H1 (cell line): Measurements from ENCODE around the gene LEMD1. TPM values are rescaled to one million over a fixed set of nuclear protein-coding genes. Genes with fewer than 3 reads are reported as not detected.

Experiments used
- CTCF ChIA-PET: fragments of 300-600 bp; sonication (Branson Sonifier 250); formaldehyde crosslinking; loops from one replicate; lab custom pipeline; 2021; ENCODE audit not compliant: partially characterized antibody; lab: Charles Lee
- POLR2A ChIA-PET: fragments of 300-600 bp; sonication (Branson Sonifier 250); formaldehyde crosslinking; loops from one replicate; lab custom pipeline; 2021; ENCODE audit warnings: inconsistent platforms; ENCODE audit not compliant: partially characterized antibody; lab: Charles Lee
- DNase-seq, 2 experiments: peaks; one replicate each; pipeline versions ENCODE4 v3.0.0 to v3.0.0-alpha.2; 2010 to 2022; ENCODE audit warnings: low spot score in 2 of 2, low read depth in 1 of 2, mixed read lengths in 1 of 2
- FAIRE-seq: peaks from 2 replicates; lab custom pipeline; 2011; peaks lifted over from hg19 to GRCh38; lab: Jason Lieb, UNC
- H2AFZ ChIP-seq: 2 replicates; pipeline ENCODE4 v1.8.1; 2012; ENCODE audit warnings: low read length, inconsistent platforms
- H2AK5ac ChIP-seq: 2 replicates; pipeline ENCODE4 v1.6.1; 2013; ENCODE audit warnings: low read depth, low read length
- H2BK120ac ChIP-seq: replicated peaks from 2 replicates; pipeline ENCODE3; 2013; ENCODE audit warnings: low read depth, low read length, inconsistent platforms
- H2BK12ac ChIP-seq: 2 replicates; pipeline ENCODE4 v1.6.1; 2013; ENCODE audit warnings: low read depth, low read length
- H2BK15ac ChIP-seq: 2 replicates; pipeline ENCODE4 v1.6.1; 2013; ENCODE audit warnings: low read length
- H2BK20ac ChIP-seq: 2 replicates; pipeline ENCODE4 v1.6.1; 2013; ENCODE audit warnings: low read length
- H2BK5ac ChIP-seq: 2 replicates; pipeline ENCODE4 v1.6.1; 2013; ENCODE audit warnings: low read depth, low read length
- H3K14ac ChIP-seq: 2 replicates; pipeline ENCODE4 v1.6.1; 2013; ENCODE audit warnings: inconsistent platforms; ENCODE audit not compliant: insufficient read length
- H3K18ac ChIP-seq: 2 replicates; pipeline ENCODE4 v1.6.1; 2013; ENCODE audit warnings: low read length; ENCODE audit errors: extremely low read depth
- H3K23ac ChIP-seq: 2 replicates; pipeline ENCODE4 v1.6.1; 2013; ENCODE audit warnings: inconsistent platforms; ENCODE audit not compliant: insufficient read length
- H3K23me2 ChIP-seq: 2 replicates; pipeline ENCODE4 v1.6.1; 2013; ENCODE audit warnings: low read depth, low read length
- H3K27ac ChIP-seq: 2 replicates; pipeline ENCODE4 v1.6.1; 2011; ENCODE audit warnings: low read depth, low read length, inconsistent platforms
- H3K27me3 ChIP-seq, 4 experiments: replicated peaks in 1 of 4; 1 replicate in 1 of 4; 2 replicates in 3 of 4; pipeline versions ENCODE4 v1.6.1 to v1.8.1; 2011 to 2013; ENCODE audit warnings: low read length in 3 of 4, mild to moderate bottlenecking in 3 of 4, inconsistent platforms in 2 of 4, mixed read lengths in 2 of 4, moderate library complexity in 1 of 4; ENCODE audit not compliant: control insufficient read depth in 3 of 4, insufficient read depth in 3 of 4; ENCODE audit errors: extremely low read depth in 1 of 4
- H3K36me3 ChIP-seq, 4 experiments: 2 replicates each; pipeline versions ENCODE4 v1.6.1 to v1.8.1; 2011 to 2013; ENCODE audit warnings: mild to moderate bottlenecking in 4 of 4, low read length in 3 of 4, moderate library complexity in 2 of 4, control low read depth in 1 of 4, inconsistent platforms in 1 of 4; ENCODE audit not compliant: insufficient read depth in 4 of 4, control insufficient read depth in 2 of 4
- H3K4ac ChIP-seq: replicated peaks from 2 replicates; pipeline ENCODE3; 2013; ENCODE audit warnings: low read length, low read depth, mixed read lengths, inconsistent platforms; ENCODE audit not compliant: insufficient read length
- H3K4me1 ChIP-seq, 4 experiments: replicated peaks in 1 of 4; 1 replicate in 1 of 4; 2 replicates in 3 of 4; pipeline versions ENCODE4 v1.6.1 to v1.8.1; 2011 to 2013; ENCODE audit warnings: low read length in 3 of 4, inconsistent platforms in 2 of 4, mixed read lengths in 1 of 4; ENCODE audit not compliant: insufficient read depth in 4 of 4, control insufficient read depth in 3 of 4
- H3K4me2 ChIP-seq, 2 experiments: 2 replicates each; pipeline versions ENCODE4 v1.6.1 to v1.8.1; 2011 to 2013; ENCODE audit warnings: low read depth in 2 of 2, low read length in 2 of 2, control low read depth in 1 of 2, inconsistent platforms in 1 of 2, mild to moderate bottlenecking in 1 of 2; ENCODE audit not compliant: insufficient read depth in 1 of 2
- H3K4me3 ChIP-seq, 4 experiments: fragments of 200-600, 300-600 bp in 1 of 4; sonication (generic), shearing (Covaris generic), sonication (Bioruptor Twin) in 1 of 4; 2 replicates each; pipeline versions ENCODE4 v1.5.1 to v1.8.1; 2011 to 2016; ENCODE audit warnings: low read length in 4 of 4, low read depth in 3 of 4, control low read depth in 2 of 4, inconsistent platforms in 2 of 4, mild to moderate bottlenecking in 2 of 4, mixed read lengths in 1 of 4, moderate library complexity in 1 of 4; ENCODE audit not compliant: insufficient read depth in 2 of 4; ENCODE audit errors: extremely low read depth in 1 of 4
- H3K56ac ChIP-seq: replicated peaks from 2 replicates; pipeline ENCODE3; 2013; ENCODE audit warnings: low read depth, mild to moderate bottlenecking, mixed read lengths, low read length, inconsistent platforms; ENCODE audit not compliant: insufficient read length
- H3K79me1 ChIP-seq: 2 replicates; pipeline ENCODE4 v1.6.1; 2013; ENCODE audit warnings: low read depth, low read length, control low read depth
- H3K79me2 ChIP-seq, 2 experiments: 2 replicates each; pipeline versions ENCODE4 v1.6.1 to v1.8.1; 2012 to 2013; ENCODE audit warnings: low read length in 2 of 2, mild to moderate bottlenecking in 2 of 2, inconsistent platforms in 1 of 2; ENCODE audit not compliant: insufficient read depth in 2 of 2, control insufficient read depth in 1 of 2
- H3K9ac ChIP-seq, 4 experiments: replicated peaks in 1 of 4; 1 replicate in 1 of 4; 2 replicates in 3 of 4; pipeline versions ENCODE4 v1.6.1 to v1.8.1; 2011 to 2013; ENCODE audit warnings: low read depth in 3 of 4, low read length in 3 of 4, control low read depth in 2 of 4, mild to moderate bottlenecking in 2 of 4, moderate library complexity in 2 of 4, inconsistent platforms in 1 of 4; ENCODE audit errors: extremely low read depth in 1 of 4
- H3K9me3 ChIP-seq, 2 experiments: 2 replicates each; pipeline versions ENCODE4 v1.6.1 to v1.8.1; 2012 to 2013; ENCODE audit warnings: mild to moderate bottlenecking in 2 of 2, moderate library complexity in 2 of 2, control low read depth in 1 of 2, inconsistent platforms in 1 of 2, low read depth in 1 of 2, low read length in 1 of 2, mixed read lengths in 1 of 2; ENCODE audit not compliant: insufficient read depth in 2 of 2
- H4K20me1 ChIP-seq, 2 experiments: replicated peaks in 1 of 2; 2 replicates each; pipeline versions ENCODE3 to v1.8.1; 2011 to 2013; ENCODE audit warnings: inconsistent platforms in 2 of 2, low read length in 2 of 2, mild to moderate bottlenecking in 1 of 2; ENCODE audit not compliant: insufficient read depth in 2 of 2, control insufficient read depth in 1 of 2
- H4K5ac ChIP-seq: 2 replicates; pipeline ENCODE4 v1.6.1; 2013; ENCODE audit warnings: low read length, low read depth, mixed read lengths, inconsistent platforms; ENCODE audit not compliant: insufficient read length
- H4K8ac ChIP-seq: 2 replicates; pipeline ENCODE4 v1.8.0; 2013; ENCODE audit warnings: mild to moderate bottlenecking, moderate library complexity, low read length, inconsistent platforms; ENCODE audit not compliant: insufficient read depth; ENCODE audit errors: extremely low read depth
- H4K91ac ChIP-seq: replicated peaks from 2 replicates; pipeline ENCODE3; 2013; ENCODE audit warnings: low read length, mixed read lengths, inconsistent platforms; ENCODE audit not compliant: insufficient read length
- BACH1 ChIP-seq: IDR thresholded peaks from 2 replicates; pipeline ENCODE4 v1.6.1; 2012; ENCODE audit warnings: low read length, improper control_type of control experiment
- BRCA1 ChIP-seq: IDR thresholded peaks from 2 replicates; pipeline ENCODE4 v1.6.1; 2012; ENCODE audit warnings: low read depth, low read length, improper control_type of control experiment
- CEBPB ChIP-seq: IDR thresholded peaks from 2 replicates; pipeline ENCODE4 v1.6.1; 2012; ENCODE audit warnings: low read depth, low read length
- CHD2 ChIP-seq: IDR thresholded peaks from 2 replicates; pipeline ENCODE4 v1.6.1; 2012; ENCODE audit warnings: low read length, improper control_type of control experiment
- MAFK ChIP-seq: IDR thresholded peaks from 2 replicates; pipeline ENCODE4 v1.6.1; 2012; ENCODE audit warnings: low read depth, mild to moderate bottlenecking, improper control_type of control experiment, low read length
- PHF8 ChIP-seq: fragments of 200-600 bp; sonication (generic); conservative IDR thresholded peaks from 2 replicates; pipeline ENCODE4 v1.7.1; 2012; ENCODE audit warnings: low read depth, mild to moderate bottlenecking, inconsistent platforms, low read length, moderate library complexity
- POLR2AphosphoS5 ChIP-seq: IDR thresholded peaks from 2 replicates; pipeline ENCODE4 v1.6.1; 2011; ENCODE audit warnings: low read depth, low read length
- RBBP5 ChIP-seq: IDR thresholded peaks from 2 replicates; pipeline ENCODE4 v1.7.1; 2012; ENCODE audit warnings: low read depth, mild to moderate bottlenecking, inconsistent platforms, low read length, moderate library complexity, borderline replicate concordance
- RXRA ChIP-seq: IDR thresholded peaks from 2 replicates; pipeline ENCODE4 v1.6.1; 2011; ENCODE audit warnings: low read depth, mild to moderate bottlenecking, low read length, moderate library complexity; ENCODE audit not compliant: insufficient read depth
- SAP30 ChIP-seq: fragments of 300-600 bp; sonication (generic); IDR thresholded peaks from 2 replicates; pipeline ENCODE4 v1.7.1; 2012; ENCODE audit warnings: low read length, moderate library complexity, mild to moderate bottlenecking, inconsistent platforms; ENCODE audit not compliant: insufficient read depth, insufficient replicate concordance
- TAF1 ChIP-seq: IDR thresholded peaks from 2 replicates; pipeline ENCODE4 v1.6.1; 2011; ENCODE audit warnings: mild to moderate bottlenecking, low read depth, low read length
- YY1 ChIP-seq: IDR thresholded peaks from 2 replicates; pipeline ENCODE4 v1.6.1; 2011; ENCODE audit warnings: low read depth, mild to moderate bottlenecking, low read length
- WGBS, 2 experiments: shearing (Covaris generic) in 1 of 2; methylation state at CpG; one replicate each; pipeline versions ENCODE4 v1.1.6 to v1.1.7; 2013 to 2015; ENCODE audit warnings: low lambda C conversion rate in 2 of 2, mixed read lengths in 2 of 2, inconsistent platforms in 1 of 2, low coverage in 1 of 2, missing lambda C conversion rate in 1 of 2; ENCODE audit not compliant: insufficient replicate concordance in 2 of 2, insufficient coverage in 1 of 2, insufficient read length in 1 of 2; ENCODE audit errors: extremely low coverage in 1 of 2, missing lambda C conversion rate in 1 of 2; 5-methylcytosine and 5-hydroxymethylcytosine counted together
- polyA plus RNA-seq, 7 experiments: library from polyadenylated mRNA; depleted of rRNA in 3 of 7; stranded (reverse) in 5 of 7; unstranded in 2 of 7; fragments of >200 nt in 5 of 7; fragments of 200-250 nt in 2 of 7; gene quantifications; 1 replicate in 5 of 7; 2 replicates in 1 of 7; 4 replicates in 1 of 7; pipeline versions ENCODE4 v1.2.1 to v1.2.3, GENCODE V29; 2011 to 2013; ENCODE audit warnings: missing spikeins in 2 of 7, mixed read lengths in 2 of 7
- total RNA-seq: library from RNA; stranded (reverse); fragmentation: NEBNext Ultra II Directional; extraction: Animal tissue kit (Norgen Biotek cat#: 25700); gene quantifications from 2 replicates; pipeline ENCODE4 v1.2.1, GENCODE V29; 2021

Gene LEMD1
- total and polyA plus RNA-seq, 2 of the 8 experiments (the other 6 are each of a cell fraction or from before 2014, with no cell fraction given) = 10.0 to 10.5 TPM

DNA sequence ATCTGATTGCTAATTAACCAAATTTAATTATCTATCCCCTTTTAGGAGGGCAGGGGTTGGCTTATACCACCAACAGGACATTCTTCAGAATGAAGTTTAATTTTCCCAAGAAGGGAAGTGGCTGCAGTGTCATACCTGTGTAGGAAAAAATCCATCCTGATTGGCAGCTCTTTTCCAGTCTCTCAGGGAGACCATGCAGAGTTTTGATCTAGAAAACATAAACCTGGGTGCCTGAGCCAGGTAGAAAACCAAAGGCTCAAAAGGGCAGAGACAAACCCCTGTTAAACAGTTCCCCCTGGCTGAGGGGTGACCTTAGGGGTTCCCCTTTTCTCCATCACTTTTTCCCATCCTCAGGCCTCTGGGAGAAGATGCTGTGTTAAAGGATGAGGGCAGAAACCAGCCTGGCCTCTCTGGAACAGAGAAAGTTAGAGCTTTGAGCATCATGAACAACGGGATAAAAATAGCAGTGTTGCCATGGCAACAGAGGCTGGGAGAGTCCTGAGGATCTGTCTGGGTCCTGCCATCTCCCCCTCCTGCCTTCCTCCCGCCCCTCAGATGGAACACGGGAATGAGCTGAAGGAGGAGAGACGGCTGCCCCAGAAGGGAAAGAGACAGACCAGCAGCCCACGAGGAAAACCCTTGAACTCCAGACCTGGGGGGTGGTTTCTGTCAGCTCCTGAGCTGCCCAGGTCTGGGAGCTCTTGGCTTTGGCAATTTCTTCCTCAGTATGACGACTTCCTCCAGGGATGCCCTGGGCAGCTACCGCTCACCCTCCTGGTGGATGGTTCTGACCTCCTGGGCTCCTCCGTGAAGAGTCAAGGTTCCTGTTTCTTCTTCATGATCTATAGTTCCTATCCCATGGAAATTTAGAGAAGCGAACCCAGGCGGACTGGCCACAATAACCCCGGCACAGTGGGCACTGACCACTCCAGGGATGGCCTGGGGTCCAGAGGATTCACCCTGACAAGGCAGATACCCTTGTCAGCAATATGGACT is 14.0 kb upstream of the LEMD1 start:
- Histone ChIP-seq H2BK120ac (no peak overlapping the region), H3K14ac (no peak overlapping the region), H3K4ac (no peak overlapping the region), H3K27ac (no peak overlapping the region), H2BK15ac (no peak overlapping the region), H2AFZ (no peak overlapping the region), H3K23me2 (no peaks in the 10 kb centered on the region), H3K27me3 (peaks cover 0 to 15% (median 7%) of the 10 kb centered on the region in 4 experiments; a peak in 4 of 7 replicates), H4K20me1 (peaks cover 0 to 2% of the 10 kb centered on the region in 2 experiments), H3K36me3 (no peaks in the 10 kb centered on the region), H2BK20ac (no peak overlapping the region), H4K91ac (no peak overlapping the region), H4K8ac (no peak overlapping the region), H3K79me1 (no peaks in the 10 kb centered on the region; the same call in 1 of the 2 replicates), H3K4me3 (no peak overlapping the region), H4K5ac (no peak overlapping the region), H3K4me1 (peaks cover 12 to 28% (median 18%) of the 10 kb centered on the region in 4 experiments), H3K56ac (no peak overlapping the region), H3K4me2 (no peak overlapping the region), H3K79me2 (no peaks in the 10 kb centered on the region), H2BK5ac (no peak overlapping the region), H3K9me3 (no peaks in the 10 kb centered on the region), H3K18ac (no peak overlapping the region), H2BK12ac (no peak overlapping the region), H2AK5ac (no peak overlapping the region), H3K9ac (no peak overlapping the region), H3K23ac (no peak overlapping the region)
- ChIA-PET CTCF (interaction anchor here (0.6 to 30.2 kb wide), 8 partner anchors 9 to 86 kb away, joined by 3 to 767 read pairs (median 4); partner anchors contain the start of genes BLACAT1 and CDK18), POLR2A (interaction anchor here (0.6 to 2.7 kb wide), 10 partner anchors 8 to 270 kb away, joined by 3 to 19 read pairs (median 3); partner anchors contain the start of genes BLACAT1 and NUAK2)
- DNase-seq = no peak
- whole genome bisulfite sequencing, 2 experiments = 79% methylated on average over 11 of the region's 11 CpGs; no CpG with 5 or more reads in 1 of the 2 experiments
- FAIRE-seq = no peak
- TF ChIP-seq POLR2AphosphoS5 (no peak), MAFK (no peak), TAF1 (no peak), BACH1 (no peak), SAP30 (no peak), BRCA1 (no peak), CEBPB (no peak), PHF8 (no peak), YY1 (no peak), RBBP5 (no peak), RXRA (no peak), CHD2 (no peak)
